Esophagus muscularis mucosa (tissue), 4 donors: ENCODE measurements around the gene CCDC12. TPM values are rescaled to one million over a fixed set of nuclear protein-coding genes. Genes with fewer than 3 reads are reported as not detected.

Source experiments
- DNase-seq: peaks from one replicate; pipeline ENCODE4 v3.0.0-alpha.2; 2017; ENCODE audit errors: extremely low spot score
- H3K27ac ChIP-seq, 4 donors: fragments of 200-600 bp; sonication (generic); replicated peaks in 1 of 4; 1 replicate in 3 of 4; 2 replicates in 1 of 4; pipeline ENCODE4 v1.5.1; 2016 to 2019; ENCODE audit warnings: mild to moderate bottlenecking in 1 of 4
- H3K27me3 ChIP-seq, 4 donors: fragments of 200-600 bp; sonication (generic); one replicate each; pipeline versions ENCODE4 v1.5.1 to v1.6.0; 2016 to 2019
- H3K36me3 ChIP-seq, 4 donors: fragments of 200-600 bp; sonication (generic); one replicate each; pipeline ENCODE4 v1.5.1; 2016 to 2019
- H3K4me1 ChIP-seq, 4 donors: fragments of 200-600 bp; sonication (generic); one replicate each; pipeline ENCODE4 v1.5.1; 2016 to 2019
- H3K4me3 ChIP-seq, 4 donors: fragments of 200-600 bp; sonication (generic); 1 replicate in 2 of 4; 2 replicates in 2 of 4; pipeline ENCODE4 v1.5.1; 2016 to 2019; ENCODE audit warnings: mild to moderate bottlenecking in 4 of 4, moderate library complexity in 1 of 4
- H3K9me3 ChIP-seq, 4 donors: fragments of 200-600 bp; sonication (generic); 1 replicate in 3 of 4; 2 replicates in 1 of 4; pipeline ENCODE4 v1.5.1; 2016 to 2019
- EP300 ChIP-seq: sonication (generic); formaldehyde crosslinking; IDR thresholded peaks from one replicate; pipeline ENCODE4 v1.6.1; 2017; ENCODE audit warnings: antibody characterized with exemption
- POLR2A ChIP-seq: fragments of 450-650 bp; IDR thresholded peaks from one replicate; pipeline ENCODE4 v1.6.1; 2017; ENCODE audit warnings: antibody characterized with exemption, moderate library complexity, mild to moderate bottlenecking, low read depth
- POLR2AphosphoS5 ChIP-seq, 2 donors: sonication (generic); formaldehyde crosslinking; IDR thresholded peaks; one replicate each; pipeline ENCODE4 v1.6.1; 2017; ENCODE audit warnings: antibody characterized with exemption in 2 of 2
- WGBS: methylation state at CpG from one replicate; pipeline ENCODE4 v1.1.5; 2018; 5-methylcytosine and 5-hydroxymethylcytosine counted together
- intact Hi-C: fragments of 100-400 bp; cut with DNase I; formaldehyde crosslinking; loops from one replicate; pipeline ENCODE4 v1.15.1; 2023
- total RNA-seq, 4 donors: library from RNA; depleted of rRNA; stranded (reverse); fragments of >200 nt; gene quantifications; one replicate each; pipeline versions ENCODE4 v1.1.0 to v1.2.1, GENCODE V29; 2016
- TF ChIP-seq, protein P1 (sequence below), 3 experiments: fragments of 200-600 bp in 2 of 3; fragments of 450-650 bp in 1 of 3; sonication (generic) in 2 of 3; IDR thresholded peaks; one replicate each; pipeline ENCODE4 v1.5.1; 2017 to 2019; ENCODE audit warnings: antibody characterized with exemption in 3 of 3, mild to moderate bottlenecking in 2 of 3, moderate library complexity in 1 of 3

Gene CCDC12
- total RNA-seq, 4 donors from 2014 or later, result 27.5 to 54.8 (median 36.7) TPM

DNA sequence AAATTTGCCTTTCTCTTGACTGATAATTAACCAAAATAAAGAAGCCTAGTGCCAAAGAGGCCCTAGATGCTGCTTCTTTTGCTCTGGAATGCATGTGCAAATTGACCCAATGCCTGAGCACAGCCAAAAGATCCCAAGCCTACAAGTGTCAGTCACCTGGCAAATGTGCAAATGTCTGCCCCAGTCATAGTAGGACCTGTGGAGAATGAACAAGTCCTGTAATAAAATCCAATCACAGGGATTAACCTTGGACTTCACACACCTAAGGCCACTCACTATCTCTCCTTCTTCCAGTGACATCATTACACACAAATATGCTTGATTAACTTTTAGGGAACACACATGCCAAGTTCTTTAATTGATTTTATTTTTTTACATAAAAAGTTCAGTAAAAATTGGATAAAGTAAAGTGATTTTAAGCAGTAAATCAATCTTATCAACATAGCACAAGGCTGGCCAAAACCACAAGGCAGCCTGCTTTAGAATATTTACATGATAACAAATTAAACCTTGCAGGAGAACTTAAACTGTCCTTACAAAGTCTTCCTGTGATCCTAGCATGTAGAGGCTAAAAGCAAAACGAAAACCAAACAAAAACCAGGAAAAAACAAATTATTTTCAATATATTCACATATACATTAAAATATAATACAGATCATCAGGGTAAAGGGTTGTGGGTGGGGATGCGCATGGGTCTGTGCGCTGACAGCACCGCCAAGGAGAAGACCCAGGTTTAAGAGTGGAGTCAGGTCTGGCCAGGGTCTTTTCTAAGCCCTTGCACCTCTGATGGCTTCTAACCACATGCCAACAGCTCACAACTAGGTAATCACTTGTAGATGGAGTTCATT lies 39.8 kb upstream of the CCDC12 start:
- intact Hi-C loops, result no loop called here

DNA sequence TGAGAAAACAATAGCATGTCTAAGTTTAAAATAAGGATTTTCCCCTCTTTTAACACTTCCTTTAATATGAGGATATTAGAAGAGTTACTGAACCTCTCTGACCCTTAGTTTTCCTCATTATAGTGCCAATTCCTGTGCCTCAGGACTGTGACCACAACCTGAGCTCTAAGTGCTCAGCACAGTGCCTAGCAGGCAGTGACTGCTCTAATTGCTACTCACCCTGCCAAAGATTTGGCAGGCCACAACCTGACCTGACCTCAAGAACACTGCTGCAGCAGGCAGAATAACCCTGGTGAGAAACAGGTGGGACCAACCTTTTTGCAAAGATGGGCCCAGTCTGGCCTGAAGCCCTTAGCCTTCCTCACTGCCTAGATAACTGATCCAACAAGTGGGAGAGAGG lies 38.6 kb upstream of the CCDC12 start:
- TF ChIP-seq POLR2A (no peak), POLR2AphosphoS5 (IDR thresholded peaks at IDR 0.05) (no peak), EP300 (no peak)
- TF ChIP-seq, protein P1, sequence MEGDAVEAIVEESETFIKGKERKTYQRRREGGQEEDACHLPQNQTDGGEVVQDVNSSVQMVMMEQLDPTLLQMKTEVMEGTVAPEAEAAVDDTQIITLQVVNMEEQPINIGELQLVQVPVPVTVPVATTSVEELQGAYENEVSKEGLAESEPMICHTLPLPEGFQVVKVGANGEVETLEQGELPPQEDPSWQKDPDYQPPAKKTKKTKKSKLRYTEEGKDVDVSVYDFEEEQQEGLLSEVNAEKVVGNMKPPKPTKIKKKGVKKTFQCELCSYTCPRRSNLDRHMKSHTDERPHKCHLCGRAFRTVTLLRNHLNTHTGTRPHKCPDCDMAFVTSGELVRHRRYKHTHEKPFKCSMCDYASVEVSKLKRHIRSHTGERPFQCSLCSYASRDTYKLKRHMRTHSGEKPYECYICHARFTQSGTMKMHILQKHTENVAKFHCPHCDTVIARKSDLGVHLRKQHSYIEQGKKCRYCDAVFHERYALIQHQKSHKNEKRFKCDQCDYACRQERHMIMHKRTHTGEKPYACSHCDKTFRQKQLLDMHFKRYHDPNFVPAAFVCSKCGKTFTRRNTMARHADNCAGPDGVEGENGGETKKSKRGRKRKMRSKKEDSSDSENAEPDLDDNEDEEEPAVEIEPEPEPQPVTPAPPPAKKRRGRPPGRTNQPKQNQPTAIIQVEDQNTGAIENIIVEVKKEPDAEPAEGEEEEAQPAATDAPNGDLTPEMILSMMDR (IDR thresholded peaks at IDR 0.05), result no peak
- Histone ChIP-seq H3K4me3 (no peak overlapping the region), H3K27me3 (no peaks in the 10 kb centered on the region), H3K27ac (no peak overlapping the region), H3K9me3 (no peaks in the 10 kb centered on the region), H3K36me3 (peaks cover 21 to 71% (median 48%) of the 10 kb centered on the region in 4 donors), H3K4me1 (peaks cover 1 to 9% (median 5%) of the 10 kb centered on the region in 4 donors)
- DNase-seq, result no peak
- intact Hi-C loops, result no loop called here

More for the DNA sequence above, 39.8 kb upstream of the CCDC12 start:
- H3K4me1 ChIP-seq, result peaks cover 5 to 17% (median 13%) of the 10 kb centered on the region in 4 donors
- 90% methylated on average over 4 of the region's 4 CpGs for WGBS
- no peak for DNase-seq
- H3K36me3 ChIP-seq, result peaks cover 21 to 71% (median 48%) of the 10 kb centered on the region in 4 donors
- no peaks in the 10 kb centered on the region for H3K9me3 ChIP-seq
- no peak overlapping the region for H3K27ac ChIP-seq
- H3K27me3 ChIP-seq, result no peaks in the 10 kb centered on the region
- no peak overlapping the region for H3K4me3 ChIP-seq
- TF ChIP-seq EP300 (no peak), POLR2AphosphoS5 (IDR thresholded peaks at IDR 0.05) (no peak), POLR2A (no peak)
- TF ChIP-seq, protein P1 (IDR thresholded peaks at IDR 0.05), result no peak

DNA sequence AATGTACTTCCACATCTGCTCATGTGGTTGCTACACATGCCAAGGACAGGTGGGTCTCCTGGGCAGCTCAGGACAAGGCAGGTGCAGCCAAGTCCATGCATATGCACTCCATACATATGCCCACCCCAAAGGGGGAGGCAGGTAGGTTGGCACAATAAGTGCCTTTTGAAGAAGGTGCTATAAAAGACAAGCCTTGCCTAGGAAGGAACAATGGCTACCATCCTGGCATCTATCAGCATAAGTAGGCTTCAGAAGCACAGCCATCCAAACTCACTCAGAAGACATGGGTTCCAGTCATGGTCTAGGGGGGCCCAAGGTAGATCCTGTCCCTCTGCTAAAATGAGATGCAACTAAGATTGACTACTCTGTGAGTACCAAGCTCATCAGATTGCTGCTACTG lies 37.5 kb upstream of the CCDC12 start:
- Histone ChIP-seq H3K9me3 (no peaks in the 10 kb centered on the region), H3K4me1 (peaks cover 8 to 11% (median 10%) of the 10 kb centered on the region in 4 donors), H3K27ac (no peak overlapping the region), H3K36me3 (peaks cover 21 to 64% (median 44%) of the 10 kb centered on the region in 4 donors), H3K27me3 (no peaks in the 10 kb centered on the region), H3K4me3 (no peak overlapping the region)
- no peak for TF ChIP-seq POLR2A
- DNase-seq, result no peak
- intact Hi-C loops, result no loop called here

DNA sequence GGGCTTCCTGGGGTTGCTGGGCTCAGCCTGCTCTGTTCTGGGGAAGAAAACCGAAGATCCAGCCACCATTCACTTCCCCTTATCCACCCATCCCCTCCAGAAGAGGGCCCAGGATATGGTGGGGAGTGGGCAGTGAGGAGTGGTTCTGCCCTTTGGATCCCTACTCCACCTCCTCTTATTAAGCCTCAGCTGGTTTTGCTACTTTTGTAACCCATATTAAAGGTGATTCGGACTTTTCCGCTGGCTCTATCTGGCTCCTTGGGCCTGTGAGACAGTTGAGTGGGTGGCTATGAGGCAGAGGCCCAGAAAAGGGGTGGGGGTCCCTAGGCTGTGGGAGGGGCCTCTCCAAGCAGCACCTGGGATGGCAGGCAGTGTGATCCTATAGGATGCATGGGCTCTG lies 36.7 kb upstream of the CCDC12 start:
- intact Hi-C loops, result no loop called here
- no peak for DNase-seq
- TF ChIP-seq, protein P1 (IDR thresholded peaks at IDR 0.05), result no peak
- no peak for TF ChIP-seq POLR2AphosphoS5 (IDR thresholded peaks at IDR 0.05)
- no peak for TF ChIP-seq POLR2A
- TF ChIP-seq EP300, result no peak
- WGBS, result 93% methylated on average over 3 of the region's 3 CpGs
- Histone ChIP-seq H3K4me1 (peaks cover 12 to 15% (median 15%) of the 10 kb centered on the region in 4 donors), H3K27ac (no peak overlapping the region), H3K9me3 (no peaks in the 10 kb centered on the region), H3K4me3 (no peak overlapping the region), H3K36me3 (peaks cover 20 to 56% (median 39%) of the 10 kb centered on the region in 4 donors), H3K27me3 (no peaks in the 10 kb centered on the region)

DNA sequence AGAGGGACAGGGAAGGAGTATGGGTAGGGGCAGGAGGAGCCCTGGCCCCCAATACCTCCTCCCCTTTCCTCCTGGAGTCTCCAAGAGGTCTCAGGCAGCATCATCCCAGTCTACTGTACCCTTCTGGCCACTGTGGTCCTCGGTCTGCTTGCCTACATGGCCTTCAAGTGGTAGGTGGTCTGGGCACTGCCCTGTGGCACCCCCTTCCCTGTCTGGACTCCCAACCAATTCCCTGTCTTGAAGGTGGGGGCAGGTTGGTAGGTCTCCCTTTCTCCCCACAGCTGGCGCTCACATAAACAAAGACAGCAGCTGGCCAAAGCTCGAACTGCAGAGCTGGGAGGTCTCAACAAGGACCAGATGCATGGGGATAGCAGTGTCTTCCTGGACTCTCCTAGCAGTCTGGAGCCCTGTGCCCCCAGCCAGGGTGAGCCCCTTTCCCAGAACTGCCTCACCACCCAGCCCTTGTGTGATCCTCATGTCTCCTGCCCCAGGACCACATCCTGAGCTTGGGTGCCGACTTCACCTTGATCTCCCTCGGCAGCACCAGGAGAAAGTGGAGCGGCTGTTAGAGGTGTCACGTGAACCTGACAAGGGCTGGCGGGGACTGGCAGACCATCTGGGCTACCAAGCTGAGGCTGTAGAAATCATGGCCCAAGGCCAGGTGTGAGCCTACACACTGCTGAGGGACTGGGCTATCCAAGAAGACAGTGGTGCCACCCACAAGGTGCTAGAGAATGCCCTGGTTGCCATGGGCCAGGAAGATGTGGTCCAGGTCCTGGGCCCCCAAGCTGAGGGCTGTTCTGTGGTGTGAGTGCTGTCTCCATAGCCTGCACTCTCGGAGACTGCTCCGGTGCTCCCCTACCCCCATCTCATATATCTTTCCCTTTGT lies 36.0 kb upstream of the CCDC12 start:
- no peaks in the 10 kb centered on the region for H3K27me3 ChIP-seq
- no peak overlapping the region for H3K27ac ChIP-seq
- H3K9me3 ChIP-seq, result no peaks in the 10 kb centered on the region
- intact Hi-C loops, result no loop called here
- no peak for TF ChIP-seq EP300
- no peak for TF ChIP-seq POLR2AphosphoS5 (IDR thresholded peaks at IDR 0.05)
- TF ChIP-seq, protein P1 (IDR thresholded peaks at IDR 0.05), result no peak
- TF ChIP-seq POLR2A, result no peak
- H3K36me3 ChIP-seq, result peaks cover 14 to 49% (median 33%) of the 10 kb centered on the region in 4 donors
- no peak overlapping the region for H3K4me3 ChIP-seq
- H3K4me1 ChIP-seq, result peaks cover 12 to 15% (median 15%) of the 10 kb centered on the region in 4 donors
- 90% methylated on average over 5 of the region's 10 CpGs for WGBS
- no peak for DNase-seq
